IMR-90 (cell line): ENCODE data around the gene TRAF7. TPM values are rescaled to one million over a fixed set of nuclear protein-coding genes. Genes with fewer than 3 reads are reported as not detected.

Experiments used
- ATAC-seq: fragments of 200-7000 bp; cut with Tn5 transposase; 2 replicates; pipeline ENCODE4 v1.9.1; 2020; ENCODE audit warnings: low read depth, mild to moderate bottlenecking, moderate library complexity
- BruUV-seq: library from RNA; stranded (reverse); fragments of 400-500 nt; replicated peaks from 2 replicates; lab custom pipeline; 2021; lab: Mats Ljungman, UMichigan
- CTCF ChIA-PET: fragments of 300-600 bp; formaldehyde crosslinking; extraction: SDS; loops from one replicate; lab custom pipeline; 2021; ENCODE audit warnings: antibody characterized with exemption; lab: Yijun Ruan, JAX
- POLR2A ChIA-PET: fragments of 300-600 bp; sonication (Branson Sonifier 250); formaldehyde crosslinking; loops from one replicate; lab custom pipeline; 2022; ENCODE audit warnings: antibody characterized with exemption; ENCODE audit not compliant: unreplicated experiment; lab: Charles Lee
- DNase-seq: peaks from one replicate; pipeline ENCODE4 v3.0.0; 2013
- H2AFZ ChIP-seq: replicated peaks from 2 replicates; pipeline ENCODE3; 2013; ENCODE audit warnings: low read length, mild to moderate bottlenecking; ENCODE audit not compliant: poor library complexity
- H2AK5ac ChIP-seq: 2 replicates; pipeline ENCODE4 v1.6.1; 2013; ENCODE audit warnings: low read depth, low read length, inconsistent platforms
- H2AK9ac ChIP-seq: replicated peaks from 2 replicates; pipeline ENCODE3; 2013; ENCODE audit warnings: mild to moderate bottlenecking, low read depth, low read length, moderate library complexity; ENCODE audit not compliant: poor library complexity
- H2BK120ac ChIP-seq: 2 replicates; pipeline ENCODE4 v1.6.1; 2013; ENCODE audit warnings: low read depth, low read length, inconsistent platforms
- H2BK15ac ChIP-seq: 3 replicates; pipeline ENCODE4 v1.6.1; 2013; ENCODE audit warnings: low read depth, low read length, inconsistent platforms
- H2BK20ac ChIP-seq: 2 replicates; pipeline ENCODE4 v1.6.1; 2013; ENCODE audit warnings: low read depth, mild to moderate bottlenecking, inconsistent platforms, low read length, moderate library complexity
- H2BK5ac ChIP-seq: 2 replicates; pipeline ENCODE4 v1.6.1; 2013; ENCODE audit warnings: mild to moderate bottlenecking, low read depth, low read length, inconsistent platforms; ENCODE audit not compliant: poor library complexity, severe bottlenecking
- H3K14ac ChIP-seq: replicated peaks from 2 replicates; pipeline ENCODE4 v1.6.1; 2013; ENCODE audit warnings: low read depth, low read length, inconsistent platforms
- H3K18ac ChIP-seq: 2 replicates; pipeline ENCODE4 v1.6.1; 2013; ENCODE audit warnings: low read depth, low read length, control low read depth
- H3K23ac ChIP-seq: 2 replicates; pipeline ENCODE4 v1.6.1; 2013; ENCODE audit warnings: low read depth, low read length, inconsistent platforms
- H3K27ac ChIP-seq: 2 replicates; pipeline ENCODE4 v1.5.1; 2013; ENCODE audit warnings: mild to moderate bottlenecking, control low read depth, low read length; ENCODE audit not compliant: insufficient read depth
- H3K27me3 ChIP-seq: 2 replicates; pipeline ENCODE4 v1.6.1; 2013; ENCODE audit warnings: low read length; ENCODE audit not compliant: control insufficient read depth, insufficient read depth
- H3K36me3 ChIP-seq: 2 replicates; pipeline ENCODE4 v1.6.1; 2013; ENCODE audit warnings: low read length, mixed read lengths; ENCODE audit not compliant: control insufficient read depth, insufficient read depth
- H3K4ac ChIP-seq: 2 replicates; pipeline ENCODE4 v1.6.1; 2013; ENCODE audit warnings: low read depth, low read length, inconsistent platforms
- H3K4me1 ChIP-seq: 2 replicates; pipeline ENCODE4 v1.6.1; 2013; ENCODE audit warnings: low read length, mixed read lengths; ENCODE audit not compliant: control insufficient read depth, insufficient read depth
- H3K4me2 ChIP-seq: 2 replicates; pipeline ENCODE4 v1.6.1; 2013; ENCODE audit warnings: low read depth, mild to moderate bottlenecking, control low read depth, low read length, moderate library complexity
- H3K4me3 ChIP-seq: 2 replicates; pipeline ENCODE4 v1.5.1; 2013; ENCODE audit warnings: low read depth, mild to moderate bottlenecking, control low read depth, low read length, moderate library complexity; ENCODE audit not compliant: insufficient read depth
- H3K56ac ChIP-seq: 2 replicates; pipeline ENCODE4 v1.6.1; 2013; ENCODE audit warnings: low read length, inconsistent platforms; ENCODE audit not compliant: insufficient read depth; ENCODE audit errors: extremely low read depth
- H3K79me1 ChIP-seq, 2 experiments: 2 replicates each; pipeline ENCODE4 v1.6.1; 2013; ENCODE audit warnings: low read length in 2 of 2, inconsistent platforms in 1 of 2, low read depth in 1 of 2
- H3K9ac ChIP-seq: 2 replicates; pipeline ENCODE4 v1.6.1; 2013; ENCODE audit warnings: low read depth, low read length, control low read depth
- H3K9me1 ChIP-seq: 2 replicates; pipeline ENCODE4 v1.6.1; 2013; ENCODE audit warnings: low read length, inconsistent platforms; ENCODE audit not compliant: insufficient read depth
- H3K9me3 ChIP-seq: 2 replicates; pipeline ENCODE4 v1.6.1; 2013; ENCODE audit warnings: low read length; ENCODE audit not compliant: control insufficient read depth, insufficient read depth
- H4K20me1 ChIP-seq: 2 replicates; pipeline ENCODE4 v1.6.1; 2013; ENCODE audit warnings: low read length, inconsistent platforms; ENCODE audit not compliant: insufficient read depth
- H4K5ac ChIP-seq: 2 replicates; pipeline ENCODE4 v1.6.1; 2013; ENCODE audit warnings: mild to moderate bottlenecking, low read depth, low read length, control low read depth
- H4K8ac ChIP-seq, 2 experiments: 2 replicates each; pipeline ENCODE4 v1.6.1; 2013; ENCODE audit warnings: low read depth in 2 of 2, low read length in 2 of 2, control low read depth in 1 of 2, inconsistent platforms in 1 of 2
- H4K91ac ChIP-seq: 2 replicates; pipeline ENCODE4 v1.6.1; 2013; ENCODE audit warnings: low read depth, low read length, inconsistent platforms; ENCODE audit not compliant: insufficient read depth
- BHLHE40 ChIP-seq: fragments of 150-350 bp; IDR thresholded peaks from 2 replicates; pipeline ENCODE4 v1.6.1; 2016; ENCODE audit warnings: mild to moderate bottlenecking, low read depth, low read length
- CEBPB ChIP-seq: IDR thresholded peaks from 2 replicates; pipeline ENCODE4 v1.6.1; 2012; ENCODE audit warnings: low read depth, low read length, improper control_type of control experiment
- CHD1 ChIP-seq: IDR thresholded peaks from 2 replicates; pipeline ENCODE4 v1.6.1; 2012; ENCODE audit warnings: low read depth, low read length, improper control_type of control experiment
- MAZ ChIP-seq: IDR thresholded peaks from 2 replicates; pipeline ENCODE4 v1.6.1; 2012; ENCODE audit warnings: low read depth, mild to moderate bottlenecking, low read length, improper control_type of control experiment, moderate library complexity, borderline replicate concordance
- MXI1 ChIP-seq: IDR thresholded peaks from 2 replicates; pipeline ENCODE4 v1.6.1; 2012; ENCODE audit warnings: low read depth, mild to moderate bottlenecking, low read length, moderate library complexity, borderline replicate concordance
- POLR2A ChIP-seq: IDR thresholded peaks from 2 replicates; pipeline ENCODE4 v1.6.1; 2012; ENCODE audit warnings: mild to moderate bottlenecking, low read depth, low read length
- RCOR1 ChIP-seq: IDR thresholded peaks from 2 replicates; pipeline ENCODE4 v1.6.1; 2012; ENCODE audit warnings: mild to moderate bottlenecking, low read length, improper control_type of control experiment; ENCODE audit not compliant: insufficient replicate concordance
- RFX5 ChIP-seq: IDR thresholded peaks from 2 replicates; pipeline ENCODE4 v1.8.0; 2012; ENCODE audit warnings: low read depth, mild to moderate bottlenecking, low read length, moderate library complexity
- SMC3 ChIP-seq: fragments of 150-350 bp; IDR thresholded peaks from 2 replicates; pipeline ENCODE4 v1.6.1; 2016; ENCODE audit warnings: low read depth, mild to moderate bottlenecking, antibody characterized with exemption, low read length, moderate library complexity
- WGBS, 2 experiments: methylation state at CpG; one replicate each; pipeline versions ENCODE4 v1.1.5 to v1.1.7; 2013; ENCODE audit warnings: missing lambda C conversion rate in 2 of 2; ENCODE audit not compliant: insufficient read length in 1 of 2; ENCODE audit errors: extremely low coverage in 2 of 2; 5-methylcytosine and 5-hydroxymethylcytosine counted together
- dilution Hi-C: fragments of 300-500 bp; cut with HindIII; formaldehyde crosslinking; loops from one replicate; pipeline ENCODE4 v1.14.3; 2018; ENCODE audit warnings: low sequenced_read_pairs; ENCODE audit not compliant: unreplicated experiment
- in situ Hi-C: fragments of 300-500 bp; cut with MboI; formaldehyde crosslinking; loops from 3 replicates; pipeline ENCODE4 v1.14.3; 2019; ENCODE audit warnings: low sequenced_read_pairs, inconsistent platforms, mixed read lengths
- intact Hi-C: fragments of 100-400 bp; cut with micrococcal nuclease; formaldehyde crosslinking; loops from 2 replicates; pipeline ENCODE4 v1.10.0; 2022
- polyA plus RNA-seq, 3 experiments: library from polyadenylated mRNA; depleted of rRNA; stranded (reverse); fragments of >200 nt; gene quantifications; 2 replicates each; pipeline ENCODE4 v1.2.3, GENCODE V29; 2012; ENCODE audit warnings: low replicate concordance in 1 of 3
- total RNA-seq: library from RNA; depleted of rRNA; stranded (reverse); fragments of >200 nt; gene quantifications from 2 replicates; pipeline ENCODE4 v1.2.3, GENCODE V29; 2012
- TF ChIP-seq, protein P1 (sequence below): fragments of 150-350 bp; IDR thresholded peaks from 2 replicates; pipeline ENCODE4 v1.6.1; 2017; ENCODE audit warnings: mild to moderate bottlenecking, antibody characterized with exemption, low read length, low read depth

TRAF7 gene
- total and polyA plus RNA-seq, 2 of the 4 experiments (the other 2 are of a cell fraction), result 29.6 to 52.6 TPM

DNA sequence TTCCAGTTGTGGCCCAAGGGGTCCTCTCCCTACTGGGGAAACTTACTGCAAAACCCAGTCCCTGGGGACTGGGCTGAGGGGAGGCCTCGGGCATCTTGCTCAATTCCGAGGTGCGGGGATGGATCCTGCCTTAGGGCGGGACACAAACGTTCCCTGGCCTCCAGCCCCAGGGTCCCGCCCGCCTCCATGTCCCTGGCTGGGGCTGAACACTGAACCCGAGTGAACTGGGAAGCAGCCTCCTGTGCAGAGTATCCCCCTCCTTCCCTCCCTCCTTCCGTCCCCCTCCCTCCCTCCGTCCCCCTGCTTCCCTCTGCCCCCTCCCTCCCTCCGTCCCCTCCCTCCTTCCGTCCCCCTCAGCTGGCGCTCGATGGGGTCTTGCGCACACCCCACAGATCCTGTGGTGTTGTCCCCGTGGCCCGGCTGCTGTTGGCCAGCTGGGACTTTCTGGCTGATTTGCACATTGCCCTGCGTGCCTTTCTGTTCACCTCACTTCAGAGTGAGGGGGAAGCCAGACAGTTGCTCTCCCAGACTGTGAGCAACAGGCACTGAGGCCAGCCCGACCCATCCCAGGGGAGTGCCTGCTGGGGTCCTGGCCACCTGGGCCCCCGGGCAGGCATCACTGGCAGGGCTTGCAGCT, 5.5 kb downstream of the TRAF7 start:
- H3K4me3 ChIP-seq, result no peak overlapping the region
- in situ Hi-C loops, result no loop called here

More for the DNA sequence above, 5.5 kb downstream of the TRAF7 start:
- POLR2A ChIA-PET, result no interaction called here
- no peak overlapping the region for H4K5ac ChIP-seq
- no peak overlapping the region for H2AFZ ChIP-seq
- H2AK9ac ChIP-seq, result peak overlapping the region; percentile 93
- ATAC-seq (peak; percentile 25), DNase-seq (peak; percentile 69)
- no peak overlapping the region for H3K18ac ChIP-seq
- BruUV-seq, result no TSS peak
- H4K20me1 ChIP-seq, result peaks cover 81% of the 10 kb centered on the region
- no peak overlapping the region for H3K56ac ChIP-seq
- H2AK5ac ChIP-seq, result no peak overlapping the region
- peaks cover 37% of the 10 kb centered on the region for H3K4me1 ChIP-seq
- H3K27me3 ChIP-seq, result no peaks in the 10 kb centered on the region
- H3K9ac ChIP-seq, result peak overlapping the region; percentile 24; the same call in 1 of the 2 replicates
- H3K9me1 ChIP-seq, result 0 out of 2 replicates have a peak, but pooled peaks cover 8% of the 10 kb centered on the region
- H4K91ac ChIP-seq, result peak overlapping the region; percentile 37
- peaks cover 8% of the 10 kb centered on the region for H3K36me3 ChIP-seq
- H3K4ac ChIP-seq, result peak overlapping the region; percentile 48
- no peak overlapping the region for H2BK120ac ChIP-seq
- dilution Hi-C loops, result no loop called here
- H2BK15ac ChIP-seq, result no peak overlapping the region
- peaks cover 0 to 72% of the 10 kb centered on the region in 2 experiments; a peak in 3 of 4 replicates for H3K79me1 ChIP-seq
- no peak overlapping the region for H3K14ac ChIP-seq
- no peak overlapping the region for H3K23ac ChIP-seq
- H3K9me3 ChIP-seq, result no peaks in the 10 kb centered on the region
- intact Hi-C loops, result no loop called here
- peak overlapping the region; percentile 4; the same call in 1 of the 2 replicates for H3K4me2 ChIP-seq
- peak overlapping the region; percentile 43 for H2BK5ac ChIP-seq
- 41% methylated on average over 8 of the region's 20 CpGs; no CpG with 5 or more reads in 1 of the 2 experiments for WGBS, 2 experiments
- 0 out of 4 replicates have a peak overlapping the region, but pooled peaks have one; percentile 27 to 47 for H4K8ac ChIP-seq
- H3K27ac ChIP-seq, result peak overlapping the region; percentile 34
- TF ChIP-seq RCOR1 (no peak), BHLHE40 (no peak), MXI1 (no peak), CEBPB (peak; percentile 51; the same call in 1 of the 2 replicates), SMC3 (no peak), MAZ (no peak), CHD1 (no peak), RFX5 (no peak), POLR2A (no peak)
- TF ChIP-seq, protein P1, sequence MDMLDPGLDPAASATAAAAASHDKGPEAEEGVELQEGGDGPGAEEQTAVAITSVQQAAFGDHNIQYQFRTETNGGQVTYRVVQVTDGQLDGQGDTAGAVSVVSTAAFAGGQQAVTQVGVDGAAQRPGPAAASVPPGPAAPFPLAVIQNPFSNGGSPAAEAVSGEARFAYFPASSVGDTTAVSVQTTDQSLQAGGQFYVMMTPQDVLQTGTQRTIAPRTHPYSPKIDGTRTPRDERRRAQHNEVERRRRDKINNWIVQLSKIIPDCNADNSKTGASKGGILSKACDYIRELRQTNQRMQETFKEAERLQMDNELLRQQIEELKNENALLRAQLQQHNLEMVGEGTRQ, result 0 out of 2 replicates have a peak, but pooled peaks have one; percentile 7
- CTCF ChIA-PET, result no interaction called here
- no peak overlapping the region for H2BK20ac ChIP-seq
